Upper lobe of left lung (tissue), 6 donors: ENCODE results near the gene IL11RA. TPM values are rescaled to one million over a fixed set of nuclear protein-coding genes. Genes with fewer than 3 reads are reported as not detected.
A peak's percentile ranks its signal among the peaks of the same experiment; 100 is the strongest.

Experiments
- ATAC-seq, 2 donors: fragments of 200-7000 bp; cut with Tn5 transposase; one replicate each; pipeline ENCODE4 v1.9.1; 2022; ENCODE audit warnings: mild to moderate bottlenecking in 2 of 2, moderate library complexity in 2 of 2; ENCODE audit not compliant: low FRiP score in 2 of 2
- DNase-seq, 2 donors: peaks; one replicate each; pipeline ENCODE4 v3.0.0-alpha.2; 2019 to 2020
- H3K27ac ChIP-seq, 4 donors: fragments of 200-600 bp; sonication (generic); one replicate each; pipeline ENCODE4 v1.5.1; 2016 to 2019
- H3K27me3 ChIP-seq, 4 donors: fragments of 200-600 bp; sonication (generic); one replicate each; pipeline ENCODE4 v1.5.1; 2017 to 2019
- H3K36me3 ChIP-seq, 4 donors: fragments of 200-600 bp; sonication (generic); one replicate each; pipeline ENCODE4 v1.5.1; 2016 to 2019
- H3K4me1 ChIP-seq, 4 donors: fragments of 200-600 bp; sonication (generic); one replicate each; pipeline ENCODE4 v1.5.1; 2018 to 2019
- H3K4me3 ChIP-seq, 4 donors: fragments of 200-600 bp; sonication (generic); one replicate each; pipeline ENCODE4 v1.5.1; 2017 to 2019; ENCODE audit warnings: mild to moderate bottlenecking in 2 of 4, moderate library complexity in 1 of 4
- H3K9me3 ChIP-seq, 4 donors: fragments of 200-600 bp; sonication (generic); one replicate each; pipeline ENCODE4 v1.5.1; 2018 to 2019
- EP300 ChIP-seq, 4 donors: sonication (generic); formaldehyde crosslinking; IDR thresholded peaks; one replicate each; pipeline ENCODE4 v1.5.1; 2017; ENCODE audit warnings: antibody characterized with exemption in 4 of 4, control low read depth in 2 of 4
- POLR2A ChIP-seq, 4 donors: fragments of 450-650 bp; IDR thresholded peaks; one replicate each; pipeline ENCODE4 v1.5.1; 2016 to 2017; ENCODE audit warnings: antibody characterized with exemption in 4 of 4, mild to moderate bottlenecking in 2 of 4
- POLR2AphosphoS5 ChIP-seq, 2 donors: sonication (generic); formaldehyde crosslinking; IDR thresholded peaks; one replicate each; pipeline ENCODE4 v1.5.1; 2017; ENCODE audit warnings: antibody characterized with exemption in 2 of 2
- WGBS, 2 donors: methylation state at CpG; one replicate each; pipeline ENCODE4 v1.1.5; 2017 to 2018; 5-methylcytosine and 5-hydroxymethylcytosine counted together
- total RNA-seq, 6 donors: library from RNA; depleted of rRNA in 4 of 6; stranded (reverse); fragments of >200 nt in 4 of 6; gene quantifications; one replicate each; pipeline versions ENCODE4 v1.1.0 to v1.2.1, GENCODE V29; 2016 to 2021
- TF ChIP-seq, protein P1 (sequence below), 6 experiments: fragments of 450-650 bp in 4 of 6; fragments of 200-600 bp in 2 of 6; sonication (generic) in 2 of 6; IDR thresholded peaks; one replicate each; pipeline ENCODE4 v1.5.1; 2016 to 2019; ENCODE audit warnings: antibody characterized with exemption in 6 of 6
- donor health status: DM: no; HTN: no; CAD: no; lungs with moderate emphysema.
- donor health status: DM: no; HTN: yes; CAD: no; lungs with severe emphysema.

The IL11RA gene
- total RNA-seq, 6 donors from 2014 or later: 14.5 to 49.2 (median 23.7) TPM

DNA sequence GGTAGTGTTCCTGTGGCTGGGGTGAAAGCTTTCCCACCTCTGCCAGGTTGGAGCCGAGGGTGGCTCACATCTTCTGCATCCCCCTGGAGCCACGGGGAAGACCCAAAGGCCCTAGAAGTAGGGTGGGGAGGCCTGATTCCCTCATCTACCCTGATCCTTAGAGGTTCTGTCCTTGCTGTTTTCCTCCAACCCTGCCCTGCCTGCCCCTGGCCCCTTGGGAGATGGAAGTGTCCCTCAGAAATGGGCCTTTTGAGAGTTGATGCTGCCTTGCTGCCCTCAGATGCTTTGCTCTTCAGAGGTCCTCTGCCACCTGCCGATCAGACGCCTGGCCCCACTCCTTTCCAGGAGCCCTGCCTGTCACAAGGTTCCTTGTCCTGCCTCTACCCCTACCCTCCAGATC is 32.8 kb downstream of the IL11RA start:
- TF ChIP-seq POLR2A (IDR thresholded peaks at IDR 0.05) (no peak), POLR2AphosphoS5 (IDR thresholded peaks at IDR 0.05) (no peak), EP300 (IDR thresholded peaks at IDR 0.05) (no peak)
- TF ChIP-seq, protein P1, sequence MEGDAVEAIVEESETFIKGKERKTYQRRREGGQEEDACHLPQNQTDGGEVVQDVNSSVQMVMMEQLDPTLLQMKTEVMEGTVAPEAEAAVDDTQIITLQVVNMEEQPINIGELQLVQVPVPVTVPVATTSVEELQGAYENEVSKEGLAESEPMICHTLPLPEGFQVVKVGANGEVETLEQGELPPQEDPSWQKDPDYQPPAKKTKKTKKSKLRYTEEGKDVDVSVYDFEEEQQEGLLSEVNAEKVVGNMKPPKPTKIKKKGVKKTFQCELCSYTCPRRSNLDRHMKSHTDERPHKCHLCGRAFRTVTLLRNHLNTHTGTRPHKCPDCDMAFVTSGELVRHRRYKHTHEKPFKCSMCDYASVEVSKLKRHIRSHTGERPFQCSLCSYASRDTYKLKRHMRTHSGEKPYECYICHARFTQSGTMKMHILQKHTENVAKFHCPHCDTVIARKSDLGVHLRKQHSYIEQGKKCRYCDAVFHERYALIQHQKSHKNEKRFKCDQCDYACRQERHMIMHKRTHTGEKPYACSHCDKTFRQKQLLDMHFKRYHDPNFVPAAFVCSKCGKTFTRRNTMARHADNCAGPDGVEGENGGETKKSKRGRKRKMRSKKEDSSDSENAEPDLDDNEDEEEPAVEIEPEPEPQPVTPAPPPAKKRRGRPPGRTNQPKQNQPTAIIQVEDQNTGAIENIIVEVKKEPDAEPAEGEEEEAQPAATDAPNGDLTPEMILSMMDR (IDR thresholded peaks at IDR 0.05): no peak
- ATAC-seq: no peak
- no peak for DNase-seq
- Histone ChIP-seq H3K4me1 (peaks cover 0 to 5% (median 0%) of the 10 kb centered on the region in 4 donors), H3K4me3 (no peak overlapping the region), H3K36me3 (peaks cover 0 to 4% (median 0%) of the 10 kb centered on the region in 4 donors), H3K27me3 (no peaks in the 10 kb centered on the region), H3K9me3 (no peaks in the 10 kb centered on the region), H3K27ac (no peak overlapping the region)
- WGBS, 2 donors: 90% methylated on average over 4 of the region's 4 CpGs

DNA sequence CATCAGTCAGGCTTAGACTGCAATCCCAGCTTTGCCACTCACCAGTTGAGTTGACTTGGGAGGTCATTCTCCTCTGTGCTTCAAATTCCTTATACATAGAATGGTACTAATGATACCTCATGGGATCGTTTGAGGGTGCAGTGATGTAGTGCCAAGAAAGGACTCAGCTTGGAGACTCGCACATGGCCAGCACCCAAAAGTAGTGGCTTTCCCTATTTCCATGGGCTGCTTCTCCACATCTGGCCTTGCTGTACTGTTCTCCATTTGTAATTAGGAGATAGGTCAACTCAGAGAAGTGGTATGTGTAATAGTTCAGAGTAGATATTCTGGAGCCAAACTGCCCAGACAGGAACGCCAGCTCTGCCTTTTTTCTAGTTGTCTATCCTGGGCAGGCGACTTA is 33.6 kb downstream of the IL11RA start:
- H3K27me3 ChIP-seq: no peaks in the 10 kb centered on the region
- peaks cover 0 to 4% (median 0%) of the 10 kb centered on the region in 4 donors for H3K36me3 ChIP-seq
- DNase-seq (no peak), ATAC-seq (no peak)
- no peaks in the 10 kb centered on the region for H3K9me3 ChIP-seq
- no peak overlapping the region for H3K27ac ChIP-seq
- no peak overlapping the region for H3K4me3 ChIP-seq
- whole genome bisulfite sequencing, 2 donors: 84 to 89% methylated on average over 4 of the region's 4 CpGs
- peaks cover 0 to 6% (median under 1%) of the 10 kb centered on the region in 4 donors for H3K4me1 ChIP-seq
- TF ChIP-seq EP300 (IDR thresholded peaks at IDR 0.05) (no peak), POLR2AphosphoS5 (IDR thresholded peaks at IDR 0.05) (no peak), POLR2A (IDR thresholded peaks at IDR 0.05) (no peak)
- TF ChIP-seq, protein P1 (IDR thresholded peaks at IDR 0.05): no peak

DNA sequence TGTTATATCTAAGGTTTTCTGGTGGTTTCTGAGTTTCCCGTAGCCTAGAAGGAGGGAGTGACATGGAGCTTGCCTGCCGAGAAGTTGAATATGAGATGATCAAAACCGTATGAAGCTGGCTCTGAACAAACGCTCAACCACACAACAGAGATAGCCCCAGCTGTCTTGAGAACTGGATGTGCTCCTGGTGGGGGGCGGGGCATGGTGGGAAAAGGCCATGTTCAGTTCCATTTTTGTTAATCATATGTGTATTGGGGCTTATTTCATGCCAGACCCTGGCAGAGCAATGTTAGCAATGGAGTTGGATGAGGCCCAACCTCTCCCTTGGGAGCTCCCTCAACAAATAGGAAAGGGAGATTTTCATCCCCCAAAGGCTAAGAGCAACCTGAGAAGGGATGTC is 34.2 kb downstream of the IL11RA start:
- no peaks in the 10 kb centered on the region for H3K36me3 ChIP-seq
- peaks cover 0 to 12% (median 3%) of the 10 kb centered on the region in 4 donors for H3K4me1 ChIP-seq
- H3K9me3 ChIP-seq: no peaks in the 10 kb centered on the region
- ATAC-seq (peak in 1 of 2 donors; percentile 16), DNase-seq (no peak)
- H3K27ac ChIP-seq: no peak overlapping the region
- TF ChIP-seq POLR2AphosphoS5 (IDR thresholded peaks at IDR 0.05) (no peak), EP300 (IDR thresholded peaks at IDR 0.05) (no peak), POLR2A (IDR thresholded peaks at IDR 0.05) (no peak)
- TF ChIP-seq, protein P1 (IDR thresholded peaks at IDR 0.05): no peak
- WGBS, 2 donors: 86 to 90% methylated on average over 5 of the region's 5 CpGs
- no peak overlapping the region for H3K4me3 ChIP-seq
- no peaks in the 10 kb centered on the region for H3K27me3 ChIP-seq

- H3K27ac ChIP-seq: no peak overlapping the region
- ATAC-seq (no peak), DNase-seq (no peak)
- H3K9me3 ChIP-seq: no peaks in the 10 kb centered on the region
- H3K4me1 ChIP-seq: peaks cover 0 to 12% (median 3%) of the 10 kb centered on the region in 4 donors
- TF ChIP-seq EP300 (IDR thresholded peaks at IDR 0.05) (no peak), POLR2A (IDR thresholded peaks at IDR 0.05) (no peak), POLR2AphosphoS5 (IDR thresholded peaks at IDR 0.05) (no peak)
- TF ChIP-seq, protein P1 (IDR thresholded peaks at IDR 0.05): no peak
- WGBS, 2 donors: 27 to 46% methylated on average over 1 of the region's 1 CpG
- no peaks in the 10 kb centered on the region for H3K27me3 ChIP-seq
- H3K4me3 ChIP-seq: no peak overlapping the region
- no peaks in the 10 kb centered on the region for H3K36me3 ChIP-seq
These were observed 34.7 kb downstream of the IL11RA start for GRCh38 chr9:34686732-34687131.
